Posterior vena cava (tissue), 2 donors: ENCODE data around the gene ZFP36L1. TPM values are rescaled to one million over a fixed set of nuclear protein-coding genes. Genes with fewer than 3 reads are reported as not detected.
A peak's percentile ranks its signal among the peaks of the same experiment; 100 is the strongest.

ENCODE experiments used
- DNase-seq: peaks from one replicate; pipeline ENCODE4 v3.0.0-alpha.2; 2020; ENCODE audit warnings: low spot score
- intact Hi-C, 2 donors: fragments of 100-400 bp; cut with DNase I; formaldehyde crosslinking; loops; one replicate each; pipeline versions ENCODE4 v1.14.1 to v1.14.2; 2022 to 2023
- total RNA-seq, 2 donors: library from RNA; stranded (reverse); fragmentation: NEBNext Ultra II Directional; extraction: Animal tissue kit (Norgen Biotek cat#: 25700); gene quantifications; one replicate each; pipeline ENCODE4 v1.2.1, GENCODE V29; 2021
- donor health status: DM: yes; HTN: yes; CAD: no.
- donor health status: DM: yes; HTN: yes; CAD: no.

The ZFP36L1 gene
- total RNA-seq, 2 donors from 2014 or later: 311 to 319 TPM

GRCh38 chr14:68788996-68789820 is 3.7 kb downstream of the ZFP36L1 start:
- intact Hi-C loops: loop anchor here in 1 of 2 donors (10.0 kb wide), 2 partner anchors 394 to 644 kb away; no protein-coding TSS in a partner anchor
- peak; percentile 93 for DNase-seq

- DNase-seq: no peak
- intact Hi-C loops: loop anchor here in 1 of 2 donors (10.0 kb wide), 2 partner anchors 394 to 644 kb away; no protein-coding TSS in a partner anchor
Observed at GRCh38 chr14:68788275-68788995, 4.4 kb downstream of the ZFP36L1 start.

GRCh38 chr14:68787092-68787992 is 5.5 kb downstream of the ZFP36L1 start:
- intact Hi-C loops: loop anchor here in 1 of 2 donors (10.0 kb wide), 2 partner anchors 393 to 643 kb away; no protein-coding TSS in a partner anchor
- DNase-seq: no peak

- intact Hi-C loops: loop anchor here in 1 of 2 donors (10.0 kb wide), 2 partner anchors 392 to 642 kb away; no protein-coding TSS in a partner anchor
- peak; percentile 76 for DNase-seq
Observed at GRCh38 chr14:68786491-68787091, 6.3 kb downstream of the ZFP36L1 start.

GRCh38 chr14:68785534-68786490 is 7.1 kb downstream of the ZFP36L1 start:
- intact Hi-C loops: loop anchor here in 1 of 2 donors (10.0 kb wide), 2 partner anchors 391 to 641 kb away; no protein-coding TSS in a partner anchor
- peak; percentile 82 for DNase-seq

GRCh38 chr14:68784978-68785533 is 7.8 kb downstream of the ZFP36L1 start:
- peak; percentile 32 for DNase-seq
- intact Hi-C loops: loop anchor here in 1 of 2 donors (10.0 kb wide), 2 partner anchors 390 to 640 kb away; no protein-coding TSS in a partner anchor

GRCh38 chr14:68784226-68784910 is 8.5 kb downstream of the ZFP36L1 start:
- intact Hi-C loops: loop anchor here in 1 of 2 donors (10.0 kb wide), 2 partner anchors 390 to 640 kb away; no protein-coding TSS in a partner anchor
- DNase-seq: no peak

GRCh38 chr14:68783408-68784225 is 9.2 kb downstream of the ZFP36L1 start:
- DNase-seq: no peak
- intact Hi-C loops: loop anchor here in 1 of 2 donors (10.0 kb wide), 2 partner anchors 389 to 639 kb away; no protein-coding TSS in a partner anchor

- peak; percentile 62 for DNase-seq
- intact Hi-C loops: loop anchor here in 1 of 2 donors (10.0 kb wide), 2 partner anchors 388 to 638 kb away; no protein-coding TSS in a partner anchor
Observed at GRCh38 chr14:68782091-68782981, 10.5 kb downstream of the ZFP36L1 start.

GRCh38 chr14:68781161-68782021 is 11.5 kb downstream of the ZFP36L1 start:
- intact Hi-C loops: loop anchor here in 1 of 2 donors (10.0 kb wide), 2 partner anchors 387 to 637 kb away; no protein-coding TSS in a partner anchor
- DNase-seq: peak; percentile 83

- peak; percentile 91 for DNase-seq
- intact Hi-C loops: loop anchor here in 1 of 2 donors (10.0 kb wide), 2 partner anchors 386 to 636 kb away; no protein-coding TSS in a partner anchor
Observed at GRCh38 chr14:68780358-68781160, 12.3 kb downstream of the ZFP36L1 start.

- peak; percentile 41 for DNase-seq
- intact Hi-C loops: loop anchor here in 1 of 2 donors (5.0 to 10.0 kb wide), 3 partner anchors 228 to 635 kb away; no protein-coding TSS in a partner anchor
Observed at GRCh38 chr14:68779761-68780323, 13.0 kb downstream of the ZFP36L1 start.
